ENCODE data around the gene SECISBP2L. TPM values are rescaled to one million over a fixed set of nuclear protein-coding genes. Genes with fewer than 3 reads are reported as not detected.
"Not testable (repeated sequence)": the region's sequence is repeated elsewhere in the genome, so short reads cannot be mapped to it uniquely, and the experiment has no call there.

The SECISBP2L gene
- total and polyA plus RNA-seq, 2 donors (not counting 1 experiment from before 2014, with no cell fraction given): 13.0 to 121 TPM

DNA sequence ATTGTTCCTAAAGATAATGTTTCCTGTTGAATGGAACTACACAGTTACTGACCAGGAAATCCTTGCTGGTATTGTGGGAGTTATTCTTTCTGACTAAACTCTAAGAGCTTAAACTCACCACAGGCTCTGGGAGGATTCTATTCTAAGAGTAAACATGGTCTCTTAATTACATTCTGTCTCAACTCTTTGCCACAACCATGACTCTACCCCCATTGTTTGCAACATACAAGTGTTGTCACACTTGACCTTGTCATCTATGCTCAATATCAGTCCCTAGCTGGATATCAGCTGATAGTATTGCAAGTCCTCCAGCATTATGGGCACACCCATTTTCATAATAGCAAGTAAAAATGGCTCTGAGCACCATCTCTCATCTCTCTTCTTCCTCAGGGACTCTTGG lies 29.6 kb upstream of the SECISBP2L start:
- no peaks in the 10 kb centered on the region for H3K9me3 Mint-ChIP-seq (ENCODE audit: insufficient read depth)
- Histone ChIP-seq H3K9ac (ENCODE audit: low read length) (no peak overlapping the region), H4K20me1 (ENCODE audit: control insufficient read depth, insufficient read depth, low read length, poor library complexity, severe bottlenecking) (no peaks in the 10 kb centered on the region), H2AFZ (ENCODE audit: insufficient read depth, low read depth, low read length, poor library complexity, severe bottlenecking) (no peak overlapping the region), H3K4me3 (ENCODE audit: control extremely low read depth in 1 of 5, extremely low read depth in 1 of 5, insufficient read depth in 1 of 5, low read depth in 2 of 5, low read length in 4 of 5) (no peak overlapping the region), H3K27ac (ENCODE audit: low read length in 2 of 2) (no peak overlapping the region), H3K36me3 (replicated peaks in 1 of 2; ENCODE audit: control extremely low read depth in 1 of 2, control insufficient read depth in 1 of 2, extremely low read depth in 1 of 2, insufficient read depth in 2 of 2, low read length in 1 of 2) (no peaks in the 10 kb centered on the region), H3K27me3 (replicated peaks in 1 of 4; ENCODE audit: control extremely low read depth in 1 of 4, control insufficient read depth in 3 of 4, insufficient read depth in 4 of 4, low read length in 3 of 4) (no peaks in the 10 kb centered on the region), H3K79me2 (ENCODE audit: control insufficient read depth, insufficient read depth, low read length) (no peaks in the 10 kb centered on the region), H3K4me2 (replicated peaks; ENCODE audit: low read depth, low read length, poor library complexity, severe bottlenecking) (no peak overlapping the region), H3K4me1 (ENCODE audit: control insufficient read depth in 2 of 2, insufficient read depth in 2 of 2, low read length in 2 of 2) (no peaks in the 10 kb centered on the region), H3K9me3 (ENCODE audit: control extremely low read depth in 1 of 3, control insufficient read depth in 2 of 3, insufficient read depth in 1 of 3, low read length in 2 of 3) (peaks cover 0 to 9% (median 0%) of the 10 kb centered on the region in 3 donors)
- no peak overlapping the region for H3K4me3 Mint-ChIP-seq
- DNase-seq: no peak
- POLR2A ChIA-PET: no interaction called here
- intact Hi-C loops (cut with micrococcal nuclease): no loop called here
- no peak for TF ChIP-seq EZH2 (IDR thresholded peaks at IDR 0.05; ENCODE audit: borderline replicate concordance, insufficient read depth, low read depth, low read length, poor library complexity, severe bottlenecking)
- TF ChIP-seq, protein P1, sequence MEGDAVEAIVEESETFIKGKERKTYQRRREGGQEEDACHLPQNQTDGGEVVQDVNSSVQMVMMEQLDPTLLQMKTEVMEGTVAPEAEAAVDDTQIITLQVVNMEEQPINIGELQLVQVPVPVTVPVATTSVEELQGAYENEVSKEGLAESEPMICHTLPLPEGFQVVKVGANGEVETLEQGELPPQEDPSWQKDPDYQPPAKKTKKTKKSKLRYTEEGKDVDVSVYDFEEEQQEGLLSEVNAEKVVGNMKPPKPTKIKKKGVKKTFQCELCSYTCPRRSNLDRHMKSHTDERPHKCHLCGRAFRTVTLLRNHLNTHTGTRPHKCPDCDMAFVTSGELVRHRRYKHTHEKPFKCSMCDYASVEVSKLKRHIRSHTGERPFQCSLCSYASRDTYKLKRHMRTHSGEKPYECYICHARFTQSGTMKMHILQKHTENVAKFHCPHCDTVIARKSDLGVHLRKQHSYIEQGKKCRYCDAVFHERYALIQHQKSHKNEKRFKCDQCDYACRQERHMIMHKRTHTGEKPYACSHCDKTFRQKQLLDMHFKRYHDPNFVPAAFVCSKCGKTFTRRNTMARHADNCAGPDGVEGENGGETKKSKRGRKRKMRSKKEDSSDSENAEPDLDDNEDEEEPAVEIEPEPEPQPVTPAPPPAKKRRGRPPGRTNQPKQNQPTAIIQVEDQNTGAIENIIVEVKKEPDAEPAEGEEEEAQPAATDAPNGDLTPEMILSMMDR (IDR thresholded peaks at IDR 0.05): no peak
- peaks cover 17% of the 10 kb centered on the region for H3K27me3 Mint-ChIP-seq
- no peak overlapping the region for H3K27ac Mint-ChIP-seq
- H3K4me1 Mint-ChIP-seq: no peaks in the 10 kb centered on the region
- CTCF ChIA-PET: no interaction called here
- ATAC-seq (ENCODE audit: low read depth): no peak

DNA sequence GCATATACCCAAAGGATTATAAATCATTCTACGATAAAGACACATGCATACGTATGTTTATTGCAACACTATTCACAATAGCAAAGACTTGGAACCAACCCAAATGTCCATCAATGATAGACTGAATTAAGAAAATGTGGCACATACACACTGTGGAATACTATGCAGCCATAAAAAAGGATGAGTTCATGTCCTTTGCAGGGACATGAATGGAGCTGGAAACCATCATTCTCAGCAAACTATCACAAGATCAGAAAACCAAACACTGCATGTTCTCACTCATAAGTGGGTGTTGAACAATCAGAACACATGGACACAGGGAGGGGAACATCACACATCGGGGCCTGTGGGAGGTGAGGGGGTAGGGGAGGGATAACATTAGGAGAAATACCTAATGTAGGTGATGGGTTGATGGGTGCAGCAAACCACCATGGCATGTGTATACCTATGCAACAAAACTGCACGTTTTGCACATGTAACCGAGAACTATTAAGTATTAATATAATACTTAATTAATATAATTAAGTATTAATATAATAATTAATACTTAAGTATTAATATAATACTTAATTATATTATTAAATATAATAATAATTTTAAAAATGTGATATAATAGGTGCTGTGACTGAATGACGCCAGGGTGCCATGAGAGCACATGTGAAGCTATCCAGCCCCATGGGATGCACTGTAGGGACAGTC lies 28.5 kb upstream of the SECISBP2L start:
- H3K4me1 Mint-ChIP-seq; POLR2A ChIA-PET; H3K9me3 Mint-ChIP-seq (ENCODE audit: insufficient read depth); H3K27ac ChIP-seq (ENCODE audit: low read length in 2 of 2); H3K27me3 ChIP-seq (replicated peaks in 1 of 4; ENCODE audit: control extremely low read depth in 1 of 4, control insufficient read depth in 3 of 4, insufficient read depth in 4 of 4, low read length in 3 of 4); H3K79me2 ChIP-seq (ENCODE audit: control insufficient read depth, insufficient read depth, low read length); H3K4me3 ChIP-seq (ENCODE audit: control extremely low read depth in 1 of 5, extremely low read depth in 1 of 5, insufficient read depth in 1 of 5, low read depth in 2 of 5, low read length in 4 of 5); ATAC-seq (ENCODE audit: low read depth); CTCF ChIA-PET; H3K36me3 ChIP-seq (replicated peaks in 1 of 2; ENCODE audit: control extremely low read depth in 1 of 2, control insufficient read depth in 1 of 2, extremely low read depth in 1 of 2, insufficient read depth in 2 of 2, low read length in 1 of 2); H3K4me3 Mint-ChIP-seq; DNase-seq; H3K27ac Mint-ChIP-seq; H4K20me1 ChIP-seq (ENCODE audit: control insufficient read depth, insufficient read depth, low read length, poor library complexity, severe bottlenecking); H3K4me1 ChIP-seq (ENCODE audit: control insufficient read depth in 2 of 2, insufficient read depth in 2 of 2, low read length in 2 of 2); H2AFZ ChIP-seq (ENCODE audit: insufficient read depth, low read depth, low read length, poor library complexity, severe bottlenecking); intact Hi-C loops (cut with micrococcal nuclease); H3K9me3 ChIP-seq (ENCODE audit: control extremely low read depth in 1 of 3, control insufficient read depth in 2 of 3, insufficient read depth in 1 of 3, low read length in 2 of 3); H3K9ac ChIP-seq (ENCODE audit: low read length); H3K4me2 ChIP-seq (replicated peaks; ENCODE audit: low read depth, low read length, poor library complexity, severe bottlenecking): not testable (repeated sequence)
- 100% methylated on average over 1 of the region's 6 CpGs for WGBS (ENCODE audit: insufficient coverage)
- H3K27me3 Mint-ChIP-seq: peaks cover 21% of the 10 kb centered on the region
